GM12891 (cell line): ENCODE measurements around the gene LIMS2.

Experiments
- PAX5 ChIP-seq: IDR thresholded peaks from 2 replicates; pipeline ENCODE4 v1.6.1; 2011; ENCODE audit warnings: low read length, moderate library complexity, mild to moderate bottlenecking; ENCODE audit not compliant: insufficient read depth, severe bottlenecking
- POLR2A ChIP-seq: IDR thresholded peaks from 2 replicates; pipeline ENCODE4 v1.6.1; 2011; ENCODE audit warnings: low read depth, low read length, control low read depth
- POLR2AphosphoS5 ChIP-seq: IDR thresholded peaks from 2 replicates; pipeline ENCODE4 v1.6.1; 2011; ENCODE audit warnings: low read depth, low read length, control low read depth
- POU2F2 ChIP-seq: IDR thresholded peaks from 2 replicates; pipeline ENCODE4 v1.6.1; 2011; ENCODE audit warnings: low read depth, mild to moderate bottlenecking, control low read depth, low read length, moderate library complexity
- SPI1 ChIP-seq: IDR thresholded peaks from 2 replicates; pipeline ENCODE4 v1.6.1; 2011; ENCODE audit warnings: low read depth, low read length, control low read depth
- TAF1 ChIP-seq: IDR thresholded peaks from 2 replicates; pipeline ENCODE4 v1.6.1; 2011; ENCODE audit warnings: low read depth, low read length, control low read depth

DNA sequence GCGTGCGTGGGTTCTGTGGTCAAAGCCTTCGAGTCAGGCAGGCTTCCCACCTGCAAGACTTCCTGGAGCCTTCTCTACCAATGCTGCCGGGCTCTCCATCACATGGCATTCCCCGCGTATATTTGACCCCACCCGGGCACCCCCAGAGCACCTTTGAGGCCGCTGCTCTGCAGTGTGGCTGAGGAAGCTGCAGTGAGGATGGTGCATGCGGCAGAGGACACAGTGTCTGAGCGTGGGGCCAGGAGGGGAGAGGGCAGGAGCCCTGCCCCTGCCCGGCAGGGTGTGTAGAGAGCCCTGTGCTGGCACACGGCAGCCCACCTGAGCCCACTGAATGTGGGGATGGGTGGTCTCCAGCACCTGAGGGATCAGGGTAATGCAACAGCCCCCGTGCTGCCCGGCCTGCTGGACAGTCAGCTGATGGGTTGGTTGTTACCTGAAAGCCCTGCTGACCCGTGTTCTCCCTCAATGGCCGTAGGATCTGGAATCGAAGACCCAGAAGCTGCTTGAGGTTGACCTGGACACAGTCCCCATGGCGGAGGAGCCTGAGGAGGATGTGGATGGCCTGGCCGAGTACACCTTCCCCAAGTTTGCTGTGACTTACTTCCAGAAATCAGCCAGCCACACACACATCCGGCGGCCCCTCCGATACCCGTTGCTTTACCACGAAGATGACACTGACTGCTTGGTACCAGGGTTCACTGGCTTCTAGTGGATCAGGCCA, 66.1 kb downstream of the LIMS2 start:
- no peak for TF ChIP-seq POLR2A
- TF ChIP-seq POLR2AphosphoS5 = no peak
- no peak for TF ChIP-seq TAF1
- no peak for TF ChIP-seq SPI1
- TF ChIP-seq POU2F2 = no peak
- no peak for TF ChIP-seq PAX5
